ENCODE results near the gene ROBO2.
"Not testable (repeated sequence)": the region's sequence is repeated elsewhere in the genome, so short reads cannot be mapped to it uniquely, and the experiment has no call there.

The ROBO2 gene

GRCh38 chr3:77410334-77410733 is 370.4 kb downstream of the ROBO2 start:
- not testable (repeated sequence) for DNase-seq (ENCODE audit: low read depth in 2 of 2, low spot score in 1 of 2)

GRCh38 chr3:77411334-77411733 is 371.4 kb downstream of the ROBO2 start:
- no peak for DNase-seq (ENCODE audit: low read depth in 2 of 2, low spot score in 1 of 2)

- no peak for DNase-seq (ENCODE audit: low read depth in 2 of 2, low spot score in 1 of 2)
These were observed 372.1 kb downstream of the ROBO2 start for GRCh38 chr3:77412021-77412438.

GRCh38 chr3:77412584-77412983 is 372.7 kb downstream of the ROBO2 start:
- DNase-seq (ENCODE audit: low read depth in 2 of 2, low spot score in 1 of 2): no peak

- DNase-seq (ENCODE audit: low read depth in 2 of 2, low spot score in 1 of 2): no peak
These were observed 375.0 kb downstream of the ROBO2 start for GRCh38 chr3:77414881-77415280.

GRCh38 chr3:77420336-77420735 is 380.4 kb downstream of the ROBO2 start:
- no peak for DNase-seq (ENCODE audit: low read depth in 2 of 2, low spot score in 1 of 2)

- no peak for DNase-seq (ENCODE audit: low read depth in 2 of 2, low spot score in 1 of 2)
These were observed 382.0 kb downstream of the ROBO2 start for GRCh38 chr3:77421916-77422315.

GRCh38 chr3:77426531-77426930 is 386.6 kb downstream of the ROBO2 start:
- DNase-seq (ENCODE audit: low read depth in 2 of 2, low spot score in 1 of 2): no peak

GRCh38 chr3:77427528-77427927 is 387.6 kb downstream of the ROBO2 start:
- DNase-seq (ENCODE audit: low read depth in 2 of 2, low spot score in 1 of 2): no peak

- DNase-seq (ENCODE audit: low read depth in 2 of 2, low spot score in 1 of 2): no peak
These were observed 397.0 kb downstream of the ROBO2 start for GRCh38 chr3:77436908-77437307.

- no peak for DNase-seq (ENCODE audit: low read depth in 2 of 2, low spot score in 1 of 2)
These were observed 406.2 kb downstream of the ROBO2 start for GRCh38 chr3:77446084-77446483.

- no peak for DNase-seq (ENCODE audit: low read depth in 2 of 2, low spot score in 1 of 2)
These were observed 406.9 kb downstream of the ROBO2 start for GRCh38 chr3:77446761-77447160.

- no peak for DNase-seq (ENCODE audit: low read depth in 2 of 2, low spot score in 1 of 2)
These were observed 409.8 kb downstream of the ROBO2 start for GRCh38 chr3:77449459-77450350.

GRCh38 chr3:77456431-77456830 is 416.5 kb downstream of the ROBO2 start:
- no peak for DNase-seq (ENCODE audit: low read depth in 2 of 2, low spot score in 1 of 2)

- no peak for DNase-seq (ENCODE audit: low read depth in 2 of 2, low spot score in 1 of 2)
These were observed 417.0 kb downstream of the ROBO2 start for GRCh38 chr3:77456906-77457305.

- DNase-seq (ENCODE audit: low read depth in 2 of 2, low spot score in 1 of 2): no peak
These were observed 420.0 kb downstream of the ROBO2 start for GRCh38 chr3:77459926-77460325.

- DNase-seq (ENCODE audit: low read depth in 2 of 2, low spot score in 1 of 2): no peak
These were observed 420.4 kb downstream of the ROBO2 start for GRCh38 chr3:77460326-77460725.

GRCh38 chr3:77462951-77463350 is 423.1 kb downstream of the ROBO2 start:
- no peak for DNase-seq (ENCODE audit: low read depth in 2 of 2, low spot score in 1 of 2)

- no peak for DNase-seq (ENCODE audit: low read depth in 2 of 2, low spot score in 1 of 2)
These were observed 424.3 kb downstream of the ROBO2 start for GRCh38 chr3:77464111-77464688.

- no peak for DNase-seq (ENCODE audit: low read depth in 2 of 2, low spot score in 1 of 2)
These were observed 426.7 kb downstream of the ROBO2 start for GRCh38 chr3:77466562-77467115.

GRCh38 chr3:77467702-77468625 is 428.1 kb downstream of the ROBO2 start:
- DNase-seq (ENCODE audit: low read depth in 2 of 2, low spot score in 1 of 2): no peak

Data from stimulated activated CD8-positive, alpha-beta memory T cell treated with anti-CD3 and anti-CD28 coated beads, Interleukin-4, amount 100 ng/mL, for 1 hour (primary cell).